HG02973 (cell line): ENCODE results near the gene SMIM36.
"Not testable (repeated sequence)": the region's sequence is repeated elsewhere in the genome, so short reads cannot be mapped to it uniquely, and the experiment has no call there.

Experiments used
- ATAC-seq: cut with Tn5 transposase; IDR thresholded peaks from one replicate; pipeline ENCODE4 v1.9.1; 2021; ENCODE audit warnings: moderate library complexity; ENCODE audit not compliant: unreplicated experiment

The SMIM36 gene

DNA sequence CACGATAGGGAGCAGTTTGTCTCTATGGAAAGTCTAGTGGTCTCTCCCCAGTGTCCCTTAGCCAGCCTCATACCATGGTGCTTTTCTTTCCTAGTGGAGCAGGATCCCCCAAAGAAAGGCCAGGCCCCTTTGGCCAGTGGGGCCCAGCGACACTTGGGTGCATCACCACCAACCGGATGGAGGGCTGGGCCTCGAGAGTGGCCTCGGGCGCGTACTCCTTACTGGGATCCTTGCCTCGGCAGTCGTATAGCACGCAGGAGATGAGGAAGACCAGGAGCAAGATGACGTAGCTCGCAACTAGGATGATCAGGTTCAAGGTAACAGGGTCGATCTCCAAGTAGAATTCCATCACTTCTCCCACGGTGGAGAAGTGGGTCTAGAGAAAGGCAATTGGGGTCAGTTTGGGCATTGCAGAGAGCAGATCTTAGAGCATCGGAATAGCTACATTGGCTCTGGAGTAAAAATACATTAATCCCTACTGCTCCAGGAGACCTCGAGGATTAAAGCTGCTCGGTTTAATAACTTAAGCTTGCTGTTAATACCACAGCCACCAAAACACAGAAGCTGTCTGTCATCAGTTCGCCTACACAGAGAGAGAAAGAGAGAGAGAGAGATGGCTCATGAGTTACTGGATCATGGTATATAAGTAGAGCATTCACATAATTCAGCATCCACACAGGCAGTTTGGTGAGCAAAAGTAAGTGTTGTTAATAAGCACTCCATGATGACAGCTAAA is at the start of gene SMIM36:
SMIM36 (minus strand) TSS at position 467 of the 736 bp plus-strand sequence.
- ATAC-seq, result no peak

DNA sequence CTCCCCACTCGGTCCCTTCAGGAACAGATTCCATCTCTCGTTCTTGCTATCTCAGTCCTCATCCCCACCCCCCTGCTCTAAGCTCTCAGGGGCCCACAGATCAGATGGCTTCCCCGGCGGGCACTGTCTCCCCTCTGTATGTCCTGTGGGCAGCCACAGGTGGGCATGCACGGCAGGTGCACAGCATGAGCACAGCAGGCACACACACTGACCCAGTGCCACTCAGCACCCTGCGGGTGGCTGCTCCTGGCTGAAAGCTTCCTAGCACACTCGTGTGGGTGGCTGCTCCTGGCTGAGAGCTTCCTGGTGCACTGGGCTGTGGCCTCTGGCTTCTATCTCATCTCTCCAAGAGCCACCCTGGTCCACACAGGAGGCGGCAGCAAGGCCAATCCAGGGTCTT is 44.5 kb upstream of the SMIM36 start:
- ATAC-seq, result no peak

DNA sequence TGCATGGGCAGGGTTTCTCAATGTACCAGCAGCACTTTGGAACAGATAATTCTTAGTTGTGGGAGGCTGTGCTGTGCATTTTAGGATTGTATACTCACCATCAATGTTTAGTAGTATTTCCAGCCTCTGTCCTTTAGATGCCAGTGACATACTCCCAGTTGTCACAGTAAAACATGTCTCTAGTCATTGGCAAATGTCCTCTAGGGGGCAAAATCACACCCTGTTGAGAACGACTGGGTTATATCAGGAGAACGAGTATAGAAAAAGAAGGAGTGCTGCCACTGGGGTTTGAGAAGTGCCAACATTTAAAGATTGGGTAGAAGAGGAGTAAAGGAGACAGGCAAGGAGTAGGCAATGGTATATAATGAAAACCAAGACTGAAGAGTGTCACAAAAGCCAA is 37.9 kb upstream of the SMIM36 start:
- no peak for ATAC-seq

DNA sequence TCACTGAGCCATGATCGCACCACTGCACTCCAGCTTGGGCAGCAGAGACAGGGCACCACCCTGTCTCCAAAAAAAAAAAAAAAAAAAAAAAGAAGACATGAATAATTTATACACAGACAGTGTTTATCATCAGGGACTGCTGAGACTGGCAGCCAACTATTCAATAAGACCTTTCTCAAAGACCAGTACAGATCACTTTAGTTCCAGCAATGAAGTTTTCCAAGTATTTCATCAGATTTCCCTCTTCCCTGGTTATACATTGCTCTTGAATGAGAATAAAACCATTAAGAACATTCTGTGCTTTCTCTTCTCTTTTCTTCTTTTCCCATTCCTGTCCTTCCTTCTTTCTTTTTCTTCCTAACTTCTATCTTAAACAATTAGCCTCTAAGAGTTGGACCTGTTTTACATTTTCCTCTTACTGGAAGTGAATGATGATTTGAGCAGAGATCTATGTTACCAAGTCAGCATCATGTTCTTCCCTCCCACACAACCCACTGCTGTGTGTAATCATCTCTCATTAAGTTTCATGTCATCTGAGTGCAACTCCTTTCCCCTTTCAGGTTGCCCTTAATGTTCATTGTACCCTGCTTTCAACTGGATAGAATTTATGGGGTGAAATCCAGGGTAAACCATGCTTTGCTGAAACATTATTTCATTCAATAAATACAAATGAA is 35.9 kb upstream of the SMIM36 start:
- no peak for ATAC-seq

DNA sequence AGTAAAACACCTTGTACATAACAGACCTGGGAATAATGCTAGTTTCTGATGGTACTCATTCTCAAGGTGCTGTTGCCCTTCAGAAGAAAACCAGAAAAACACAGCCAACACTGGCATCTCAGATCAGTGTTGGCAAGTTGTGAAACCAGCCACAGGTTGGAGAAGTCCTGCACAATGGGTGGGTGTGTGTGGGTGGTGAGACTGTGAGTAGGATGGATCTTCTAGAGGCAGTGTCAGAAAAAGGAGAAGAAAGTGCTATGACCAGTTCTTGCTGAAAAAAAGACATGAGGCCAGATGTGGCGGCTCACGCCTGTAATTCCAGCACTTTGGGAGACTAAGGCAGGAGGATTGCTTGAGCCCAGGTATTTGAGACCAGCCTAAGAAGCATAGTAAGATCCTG is 35.2 kb upstream of the SMIM36 start:
- ATAC-seq, result no peak

DNA sequence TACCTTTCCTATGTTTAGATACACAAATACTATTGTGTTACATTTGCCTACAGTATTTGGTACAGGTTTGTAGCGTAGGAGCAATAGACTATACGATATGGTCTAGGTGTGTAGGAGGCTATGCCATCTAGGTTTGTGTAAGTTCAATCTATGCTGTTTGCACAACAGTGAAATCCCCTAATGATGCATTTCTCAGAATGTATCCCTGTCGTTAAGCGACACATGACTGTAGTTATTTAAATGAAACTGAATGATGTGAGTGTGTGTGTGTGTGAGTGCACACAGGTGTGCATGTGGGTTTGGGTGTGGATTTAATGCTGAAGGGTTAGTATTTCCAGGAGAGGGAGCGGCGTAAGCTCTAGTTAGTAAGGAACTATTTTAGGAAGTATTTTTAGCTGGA is 34.6 kb upstream of the SMIM36 start:
- no peak for ATAC-seq

DNA sequence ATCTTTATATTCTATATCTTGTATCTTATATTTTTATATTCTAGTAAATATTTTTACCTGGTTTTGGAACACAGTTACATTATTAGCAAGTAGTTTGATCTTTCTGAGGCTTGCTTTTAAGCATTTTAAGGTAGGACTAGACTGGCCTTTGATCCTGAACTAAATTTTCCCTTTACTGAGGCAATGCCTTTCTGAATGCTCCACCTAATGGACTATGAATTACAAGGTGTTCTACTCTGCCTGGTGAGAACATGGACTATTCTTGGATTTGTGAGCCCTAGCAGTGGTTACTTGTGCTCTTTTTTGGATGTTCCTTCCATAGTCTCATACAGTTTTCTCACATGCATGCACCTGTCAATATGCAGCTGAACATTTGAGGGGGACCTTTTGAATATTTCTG is 32.5 kb upstream of the SMIM36 start:
- ATAC-seq, result no peak

DNA sequence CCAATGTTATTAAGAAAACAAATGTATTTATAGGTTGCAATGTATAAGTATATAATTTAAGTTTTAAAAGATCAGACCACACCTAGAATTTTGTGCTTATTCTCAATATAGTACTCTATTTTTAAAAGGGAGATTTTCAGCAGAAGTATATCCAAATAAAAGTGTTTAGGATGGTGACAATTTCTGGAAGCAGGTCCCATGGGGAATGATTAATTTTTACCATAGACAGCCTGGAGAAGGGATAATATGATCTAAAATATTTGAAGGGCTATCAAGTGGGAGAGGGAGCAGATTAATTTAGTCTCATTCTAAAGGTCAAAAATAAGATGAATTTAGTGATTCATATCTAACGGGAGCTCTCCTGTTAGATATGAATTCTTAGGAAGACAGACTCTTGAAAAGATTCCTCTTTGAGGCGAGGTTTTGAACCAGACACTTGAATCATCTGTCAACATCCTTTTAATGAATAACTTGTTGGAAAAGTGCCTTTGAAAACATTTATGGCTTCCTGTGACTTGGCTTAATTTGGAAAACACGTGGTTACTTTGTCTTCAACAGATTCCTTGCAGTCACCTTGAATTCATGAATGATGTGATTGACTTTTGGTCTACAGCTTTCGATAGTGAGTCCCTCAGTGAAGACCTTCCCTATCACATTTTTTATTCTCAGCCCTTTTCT is 29.3 kb upstream of the SMIM36 start:
- ATAC-seq, result no peak

DNA sequence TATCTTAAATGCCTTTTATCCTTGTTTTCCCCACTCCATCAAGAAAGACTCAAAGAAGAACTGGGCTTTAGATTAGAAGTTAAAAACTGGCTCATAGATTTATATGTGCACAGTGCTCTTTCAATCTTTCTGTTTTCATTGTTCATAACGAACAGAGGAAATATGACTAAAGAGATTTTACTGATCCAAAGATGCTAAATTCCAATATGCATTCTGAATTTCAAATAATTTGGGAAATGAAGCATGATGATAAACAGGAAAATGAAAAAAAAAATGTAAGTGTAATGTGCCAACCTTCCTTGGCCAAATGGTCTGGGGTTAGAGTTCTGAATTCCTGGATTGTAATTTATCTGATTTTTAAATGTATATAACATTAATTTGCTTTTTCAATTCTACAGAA is 25.0 kb upstream of the SMIM36 start:
- ATAC-seq, result no peak

DNA sequence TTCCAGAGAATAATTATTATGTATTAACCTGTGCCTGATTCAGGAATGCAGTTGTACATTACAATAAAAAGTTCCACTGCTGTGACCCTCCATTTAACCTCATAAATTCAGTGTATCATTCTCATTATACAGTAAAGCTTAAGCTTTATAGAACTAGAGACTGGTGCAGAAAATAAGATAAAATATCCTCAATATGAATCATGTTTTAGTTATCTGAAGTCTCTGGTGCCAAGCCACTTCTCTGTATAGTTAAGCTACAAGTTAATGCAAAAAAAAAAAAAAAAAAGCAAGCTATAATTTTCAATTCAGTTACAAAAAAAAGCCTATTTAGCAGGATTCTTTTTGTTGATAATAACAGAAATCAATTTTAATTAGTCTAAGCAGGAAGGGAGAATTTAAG is 22.4 kb upstream of the SMIM36 start:
- no peak for ATAC-seq

DNA sequence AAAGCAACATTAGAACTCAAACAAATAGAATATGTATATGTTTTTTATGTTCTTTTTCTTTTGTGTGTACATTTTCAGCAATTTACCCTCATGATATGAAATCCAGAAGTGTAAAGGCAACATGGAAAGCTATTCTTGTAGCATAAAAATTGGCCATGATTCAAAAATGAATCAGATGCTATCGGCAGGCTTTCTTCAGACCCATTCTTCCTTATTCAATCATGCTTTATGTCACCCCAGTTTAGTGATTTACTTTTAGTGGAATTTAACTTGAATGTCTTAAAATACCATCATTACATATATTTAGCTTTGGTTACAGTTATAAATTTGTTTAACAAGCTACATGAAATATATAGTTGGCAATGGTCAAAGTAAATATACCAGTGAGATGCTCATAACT is 21.4 kb upstream of the SMIM36 start:
- no peak for ATAC-seq

DNA sequence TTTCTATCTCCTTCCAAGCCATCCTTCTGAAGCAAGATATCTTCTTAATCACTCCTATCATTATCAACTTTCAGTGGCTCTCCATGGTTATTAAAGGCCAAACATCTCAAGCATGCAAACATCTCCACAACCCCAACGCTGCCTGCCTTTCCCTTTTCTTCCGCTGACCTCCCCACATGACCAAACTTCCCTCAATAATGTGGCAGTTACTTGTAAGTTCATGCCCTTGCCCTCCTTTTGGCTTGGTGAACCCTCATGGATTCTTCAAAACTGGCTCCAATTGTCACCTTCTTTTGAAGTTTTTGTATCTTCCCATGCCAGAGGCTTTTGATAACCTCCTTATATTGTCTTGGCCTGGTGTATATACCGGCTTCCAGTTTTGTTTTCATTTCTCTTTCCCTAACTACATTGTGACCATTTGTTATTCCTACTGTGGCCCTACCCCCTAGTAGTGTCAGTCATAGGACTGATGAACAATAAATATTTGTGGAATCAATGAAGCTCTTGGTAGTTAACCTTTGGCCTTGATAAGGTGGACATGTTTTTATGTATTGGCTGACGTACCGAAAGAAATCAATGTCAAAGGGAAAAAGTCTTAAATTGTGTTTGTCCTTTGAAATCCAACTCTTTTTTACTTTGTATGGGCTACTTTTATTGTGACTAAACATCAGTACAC is 19.9 kb upstream of the SMIM36 start:
- no peak for ATAC-seq

DNA sequence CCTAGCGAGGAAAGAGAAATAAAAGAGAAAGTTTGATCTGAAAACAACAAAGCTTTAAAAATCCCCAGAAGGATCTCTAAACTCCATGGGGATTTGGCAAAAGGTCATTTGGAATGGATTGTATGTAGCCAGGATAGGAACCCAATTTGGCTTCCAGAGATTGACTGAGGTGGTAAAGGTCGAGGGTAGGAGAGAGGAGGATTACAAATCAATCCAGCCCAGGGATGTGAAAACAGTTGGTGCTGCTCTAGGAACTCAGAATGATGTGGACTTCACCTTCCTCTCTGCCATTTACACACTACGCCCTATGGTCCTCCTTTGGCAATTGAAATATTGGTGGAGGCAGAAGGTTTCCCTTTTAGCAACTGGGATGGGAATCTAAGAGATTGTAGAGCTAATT is 18.8 kb upstream of the SMIM36 start:
- ATAC-seq, result no peak

DNA sequence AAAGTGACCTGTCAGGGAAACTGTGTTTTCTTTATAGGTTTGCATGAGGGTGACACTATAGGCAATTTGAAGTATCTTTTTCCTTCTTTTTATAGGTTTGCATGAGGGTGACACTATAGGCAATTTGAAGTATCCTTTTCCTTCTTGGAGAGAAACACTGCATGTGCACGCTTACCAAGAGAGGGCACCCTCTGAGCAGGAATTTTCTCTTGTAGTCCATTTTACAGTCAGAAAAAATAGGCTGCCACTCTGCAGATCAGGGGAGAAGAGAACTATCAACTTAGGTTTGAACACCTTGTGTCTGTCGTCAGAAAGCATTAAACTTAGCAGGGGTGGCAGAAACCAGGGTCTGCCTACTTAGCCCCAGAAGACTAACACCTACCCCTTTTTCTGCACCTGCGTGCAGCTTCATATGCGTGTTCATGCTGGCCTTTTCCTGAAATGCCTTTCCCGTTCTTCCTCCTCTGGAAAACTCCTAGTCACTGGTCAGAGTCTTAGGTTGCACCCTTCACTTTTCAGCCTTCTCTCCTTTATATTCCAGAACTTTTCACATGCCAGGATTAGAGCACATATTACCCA is 16.4 kb upstream of the SMIM36 start:
- ATAC-seq, result no peak

DNA sequence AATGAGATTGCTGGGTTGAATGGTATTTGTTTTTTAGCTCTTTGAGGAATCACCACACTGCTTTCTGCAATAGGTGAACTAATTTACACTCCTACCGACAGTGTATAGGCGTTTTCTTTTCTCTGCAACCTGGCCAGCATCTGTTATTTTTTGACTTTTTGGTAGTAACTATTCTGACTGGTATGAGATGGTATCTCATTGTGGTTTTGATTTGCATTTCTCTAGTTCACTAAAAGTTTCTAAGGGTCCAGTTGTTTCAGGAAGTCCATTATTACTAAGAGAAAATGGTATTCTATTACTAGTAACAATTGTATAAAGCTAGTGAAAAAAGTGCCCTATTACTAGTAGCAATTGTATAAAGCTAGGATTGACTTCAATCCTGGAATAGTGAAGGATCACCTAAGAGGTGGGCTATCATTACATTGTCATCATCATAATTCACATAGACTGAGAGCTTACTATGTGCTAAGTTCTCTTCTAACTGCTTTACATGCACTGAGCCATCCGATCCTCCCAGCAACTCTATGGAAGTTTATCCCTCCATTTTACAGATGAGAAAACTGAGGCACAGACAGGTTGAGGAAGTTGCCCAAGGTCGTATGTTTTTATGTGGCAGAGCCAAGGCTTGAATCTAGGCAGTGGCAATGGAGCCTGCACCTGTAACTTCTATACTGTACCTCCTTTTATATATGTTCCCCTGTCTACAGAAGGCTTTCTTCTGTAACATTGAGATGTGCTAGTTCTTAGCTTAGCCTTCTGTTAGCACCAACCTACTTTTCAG is 13.4 kb upstream of the SMIM36 start:
- ATAC-seq, result peak; percentile 79

DNA sequence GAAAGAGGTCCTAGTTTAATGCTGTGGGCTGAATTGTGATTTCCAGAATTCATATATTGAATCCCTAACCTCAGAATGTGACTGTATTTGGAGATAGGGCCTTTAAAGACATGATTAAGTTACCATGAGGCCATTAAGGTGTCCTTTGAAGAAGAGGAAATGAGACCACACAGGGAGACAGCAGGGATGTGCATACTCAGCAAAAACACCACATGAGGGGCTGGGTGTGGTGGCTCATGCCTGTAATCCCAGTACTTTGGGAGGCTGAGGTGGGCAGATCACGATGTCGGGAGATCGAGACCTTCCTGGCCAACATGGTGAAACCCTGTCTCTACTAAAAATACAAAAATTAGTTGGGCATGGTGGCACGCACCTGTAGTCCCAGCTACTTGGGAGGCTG is 11.8 kb upstream of the SMIM36 start:
- ATAC-seq, result not testable (repeated sequence)

DNA sequence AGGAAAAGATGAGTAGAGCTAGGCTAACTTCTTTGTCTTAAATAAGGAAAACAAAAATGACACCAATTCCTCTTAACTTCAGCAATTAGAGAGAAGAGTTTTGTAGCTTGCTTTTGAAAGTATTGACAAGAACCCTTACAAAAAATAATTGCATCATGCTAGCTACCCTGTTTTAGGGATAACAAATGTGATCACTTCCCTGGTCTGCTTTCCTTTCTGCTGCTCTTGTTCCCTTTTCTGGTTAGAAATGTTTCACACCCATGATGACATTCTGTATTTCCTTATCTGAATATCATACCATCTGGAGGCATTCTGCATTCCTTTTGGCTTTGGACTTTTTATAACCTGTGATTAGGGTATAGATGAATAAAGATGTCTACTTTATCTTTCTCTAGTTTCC is 9.9 kb upstream of the SMIM36 start:
- ATAC-seq, result no peak

DNA sequence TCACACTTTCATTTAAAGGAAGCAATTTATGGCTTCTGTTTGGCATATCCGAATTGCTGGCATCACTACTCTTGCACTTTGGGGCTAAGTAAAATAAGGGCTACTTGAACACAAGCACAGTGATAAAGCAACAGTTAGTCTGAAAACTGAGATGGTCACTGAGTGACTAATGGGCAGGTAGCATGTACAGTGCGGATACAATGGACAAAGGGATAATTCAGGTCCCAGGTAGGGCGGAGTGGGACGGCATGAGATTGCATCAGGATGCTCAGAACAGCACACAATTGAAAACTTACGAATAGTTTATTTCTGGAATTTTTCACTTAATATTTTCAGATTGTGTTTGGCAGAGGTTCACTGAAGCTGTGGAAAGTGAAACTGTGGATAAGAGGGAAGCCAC is 9.2 kb upstream of the SMIM36 start:
- ATAC-seq, result no peak

DNA sequence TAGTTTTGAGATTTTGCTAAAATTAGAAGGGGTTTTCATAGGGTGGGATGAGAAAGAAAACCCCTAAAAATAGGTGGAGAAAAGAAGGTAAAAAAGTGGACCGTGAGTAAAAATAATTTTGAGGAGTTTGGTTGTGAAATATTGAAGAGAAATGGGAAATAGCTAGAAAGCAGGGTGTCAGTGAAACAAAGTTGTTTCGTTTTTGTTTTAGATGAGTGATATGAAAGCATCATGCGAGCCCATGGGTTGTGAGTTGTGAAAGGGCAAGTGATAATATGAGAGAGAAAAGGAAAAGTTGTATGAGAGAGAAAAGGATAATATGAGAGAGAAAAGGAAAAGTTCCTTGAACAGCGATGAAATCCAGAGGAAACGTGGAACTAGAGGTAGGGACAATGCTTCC is 7.3 kb upstream of the SMIM36 start:
- no peak for ATAC-seq

DNA sequence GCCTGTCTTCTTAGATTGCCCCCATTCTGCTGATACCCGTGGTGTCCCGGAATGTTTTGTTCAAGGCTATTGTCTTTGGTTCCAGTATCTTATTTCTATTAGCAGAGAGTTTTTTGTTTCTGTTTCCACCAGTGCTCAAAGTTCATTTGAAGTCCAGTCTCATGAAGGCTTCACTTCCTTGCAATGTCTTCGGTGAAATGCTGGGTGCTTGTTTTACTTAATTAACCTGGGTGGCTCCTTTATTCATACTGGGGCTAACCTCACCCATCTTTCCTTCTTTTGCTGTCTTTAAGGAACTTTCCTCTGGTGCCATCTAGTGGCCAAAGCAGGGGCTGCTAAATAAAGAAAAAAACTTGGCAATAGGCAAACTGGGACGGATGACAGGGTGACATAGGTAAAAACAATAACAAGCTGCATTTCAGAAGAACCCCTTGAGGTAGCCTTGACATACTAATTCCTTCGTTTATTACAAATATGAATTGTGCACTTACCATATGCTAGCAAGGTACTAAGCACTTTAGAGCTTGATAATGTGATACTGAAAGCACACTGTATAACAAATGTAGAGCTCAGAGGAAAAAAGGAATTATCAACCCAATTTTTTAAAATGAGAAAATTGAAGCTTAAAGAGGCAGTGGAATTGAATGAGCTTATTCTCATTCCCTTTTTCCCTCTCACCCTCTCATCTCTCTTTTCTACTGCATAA is 2.8 kb upstream of the SMIM36 start:
- ATAC-seq, result peak; percentile 72
